ENCODE measurements around the gene COLEC11. TPM values are rescaled to one million over a fixed set of nuclear protein-coding genes. Genes with fewer than 3 reads are reported as not detected.

Gene COLEC11
- polyA plus RNA-seq, 1 experiment = 0.15 TPM

DNA sequence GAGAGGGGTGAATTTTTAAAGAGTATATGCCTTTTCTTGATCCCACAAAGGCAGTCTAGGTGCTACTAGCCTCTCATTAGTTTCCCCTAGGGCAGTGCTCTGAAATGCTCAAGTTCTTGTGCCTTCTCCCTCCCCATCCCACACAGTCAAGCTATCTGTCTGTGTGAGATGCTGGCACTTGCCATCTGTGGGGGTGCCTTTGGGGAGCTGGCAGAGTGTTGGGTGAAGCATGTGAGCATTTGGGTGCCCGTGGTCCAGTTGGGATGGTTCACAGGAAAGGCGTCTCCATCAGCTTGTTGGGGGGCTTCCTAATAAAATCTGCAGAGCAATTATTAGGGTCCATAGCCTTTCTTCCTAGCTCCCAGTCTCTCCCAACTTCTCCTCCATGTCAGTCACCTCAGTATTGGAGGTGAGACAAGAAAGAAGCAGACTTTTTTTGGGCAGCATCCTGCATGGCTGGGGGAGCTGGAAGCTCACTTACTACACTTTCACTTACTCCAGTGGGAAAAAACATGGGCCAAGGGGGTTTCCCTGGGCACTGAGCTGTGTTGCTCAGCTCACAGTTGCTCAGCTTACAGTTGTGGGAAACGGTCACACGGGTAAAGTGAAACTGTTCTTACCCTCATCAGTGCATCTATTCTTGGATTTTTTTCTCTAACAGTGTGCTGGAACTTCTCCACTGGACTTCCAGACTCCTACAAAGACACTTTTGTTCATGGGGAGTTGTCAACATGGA lies 29.3 kb downstream of the COLEC11 start:
- Histone ChIP-seq H3K4me3 (ENCODE audit: low read depth, low read length) (no peak overlapping the region), H3K36me3 (ENCODE audit: control insufficient read depth, insufficient read depth, low read length) (no peaks in the 10 kb centered on the region), H3K27me3 (ENCODE audit: control insufficient read depth, insufficient read depth, low read length) (no peaks in the 10 kb centered on the region)
- no peak for TF ChIP-seq CTCF (IDR thresholded peaks at IDR 0.05; ENCODE audit: insufficient read depth, low read depth, low read length)
- no peak for DNase-seq (ENCODE audit: low read depth)
- ChIA-PET CTCF (interaction anchor here (1.4 kb wide), 1 partner anchor 15 kb away, joined by 4 read pairs; no protein-coding TSS in a partner anchor), POLR2A (no interaction called here)

DNA sequence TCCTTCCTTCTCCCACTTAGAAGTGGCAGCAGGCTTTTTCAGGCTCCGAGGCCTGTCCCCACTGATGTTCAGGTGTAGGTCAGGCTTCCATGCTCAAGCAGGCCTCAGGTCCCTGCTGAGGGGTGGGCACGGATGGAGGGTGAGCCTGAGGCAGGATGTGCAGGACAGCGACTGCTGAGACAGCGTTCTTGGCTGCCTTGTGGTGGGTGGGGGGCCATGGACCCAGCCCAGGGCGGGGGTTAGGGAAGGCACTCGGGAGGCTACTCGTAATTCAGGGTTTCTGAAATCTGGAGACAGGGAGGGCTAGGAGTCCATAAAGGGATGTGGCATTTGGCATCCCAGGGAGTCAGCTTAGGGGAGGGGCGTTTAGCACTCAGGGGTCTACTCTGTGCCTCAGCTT lies 30.3 kb downstream of the COLEC11 start:
- DNase-seq (ENCODE audit: low read depth) = no peak
- no peak for TF ChIP-seq CTCF (IDR thresholded peaks at IDR 0.05; ENCODE audit: insufficient read depth, low read depth, low read length)
- H3K27me3 ChIP-seq (ENCODE audit: control insufficient read depth, insufficient read depth, low read length) = no peaks in the 10 kb centered on the region
- ChIA-PET POLR2A (no interaction called here), CTCF (interaction anchor here (0.7 kb wide), 1 partner anchor 17 kb away, joined by 3 read pairs; no protein-coding TSS in a partner anchor)
- H3K4me3 ChIP-seq (ENCODE audit: low read depth, low read length) = no peak overlapping the region
- H3K36me3 ChIP-seq (ENCODE audit: control insufficient read depth, insufficient read depth, low read length) = no peaks in the 10 kb centered on the region

GRCh38 chr2:3626118-3626811 lies 31.4 kb downstream of the COLEC11 start:
- Histone ChIP-seq H3K4me3 (ENCODE audit: low read depth, low read length) (no peak overlapping the region), H3K36me3 (ENCODE audit: control insufficient read depth, insufficient read depth, low read length) (no peaks in the 10 kb centered on the region), H3K27me3 (ENCODE audit: control insufficient read depth, insufficient read depth, low read length) (no peaks in the 10 kb centered on the region)
- DNase-seq (ENCODE audit: low read depth) = no peak
- CTCF ChIA-PET = interaction anchor here (0.7 to 1.1 kb wide), 2 partner anchors 16 kb away, joined by 3 read pairs; no protein-coding TSS in a partner anchor
- POLR2A ChIA-PET = no interaction called here
- no peak for TF ChIP-seq CTCF (IDR thresholded peaks at IDR 0.05; ENCODE audit: insufficient read depth, low read depth, low read length)

DNA sequence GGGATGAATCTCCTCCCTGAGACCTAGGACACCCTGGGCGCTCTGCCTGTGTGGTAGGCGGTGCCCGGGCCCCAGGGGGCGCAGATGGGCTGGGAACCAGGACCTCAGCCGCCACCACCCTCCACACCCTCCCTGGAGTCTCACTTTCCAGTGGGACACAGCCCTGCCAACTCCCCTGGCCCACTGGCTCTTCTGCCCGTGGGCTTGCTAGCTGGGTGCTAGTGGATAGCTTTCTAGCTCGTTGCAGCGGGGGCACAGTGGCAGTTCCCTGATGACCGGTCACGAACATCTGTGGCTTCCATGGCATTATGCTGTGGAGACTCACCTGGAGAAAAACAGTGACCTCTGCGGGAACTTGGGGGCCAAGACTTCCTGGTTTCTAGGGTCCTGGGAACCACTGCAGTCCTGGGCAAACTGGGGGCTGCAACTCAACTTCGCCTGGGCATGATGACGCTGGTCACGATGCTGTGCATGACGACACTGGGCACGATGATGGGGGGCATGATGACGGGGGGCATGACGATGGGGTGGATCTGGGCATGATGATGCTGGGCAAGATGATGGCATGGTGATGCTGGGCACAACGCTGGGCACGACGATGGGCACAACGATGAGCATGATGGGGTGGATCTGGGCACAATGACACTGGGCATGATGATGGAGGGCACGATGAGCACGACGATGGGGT lies 32.0 kb downstream of the COLEC11 start:
- no peak overlapping the region for H3K4me3 ChIP-seq (ENCODE audit: low read depth, low read length)
- no peaks in the 10 kb centered on the region for H3K36me3 ChIP-seq (ENCODE audit: control insufficient read depth, insufficient read depth, low read length)
- ChIA-PET POLR2A (no interaction called here), CTCF (interaction anchor here (1.1 kb wide), 1 partner anchor 17 kb away, joined by 3 read pairs; no protein-coding TSS in a partner anchor)
- H3K27me3 ChIP-seq (ENCODE audit: control insufficient read depth, insufficient read depth, low read length) = no peaks in the 10 kb centered on the region
- peak; percentile 4; the same call in 1 of the 2 replicates for TF ChIP-seq CTCF (IDR thresholded peaks at IDR 0.05; ENCODE audit: insufficient read depth, low read depth, low read length)
- DNase-seq (ENCODE audit: low read depth) = no peak

Measured in BJ (cell line).